GM10248 (cell line): ENCODE data around the gene ORM2.

ENCODE experiments used
- CTCF ChIA-PET: fragments of 300-600 bp; sonication (Branson Sonifier 250); formaldehyde crosslinking; extraction: SDS; loops from one replicate; lab custom pipeline; 2021; ENCODE audit warnings: antibody characterized with exemption; lab: Yijun Ruan, JAX
- POLR2A ChIA-PET: fragments of 350-650 bp; sonication (Branson Sonifier 250); formaldehyde crosslinking; extraction: SDS; loops from one replicate; lab custom pipeline; 2020; ENCODE audit warnings: antibody characterized with exemption; lab: Yijun Ruan, JAX
- DNase-seq: peaks from one replicate; pipeline ENCODE4 v3.0.0; 2012; ENCODE audit errors: extremely low spot score
- CTCF ChIP-seq: IDR thresholded peaks from 2 replicates; pipeline ENCODE4 v1.5.1; 2012; ENCODE audit warnings: mild to moderate bottlenecking, low read depth; ENCODE audit errors: extremely low read depth, missing control alignments, control extremely low read depth

Gene ORM2

GRCh38 chr9:114288193-114289091, 41.2 kb upstream of the ORM2 start:
- ChIA-PET POLR2A (no interaction called here), CTCF (interaction anchor here (1.1 to 7.7 kb wide), 4 partner anchors 26 to 206 kb away, joined by 3 to 80 read pairs (median 8); partner anchors contain the start of gene COL27A1)
- TF ChIP-seq CTCF, result no peak
- DNase-seq, result no peak

- CTCF ChIA-PET, result interaction anchor here (2.5 to 7.7 kb wide), 5 partner anchors 9 to 206 kb away, joined by 12 to 80 read pairs (median 18); no protein-coding TSS in a partner anchor
- DNase-seq, result no peak
- POLR2A ChIA-PET, result no interaction called here
- TF ChIP-seq CTCF, result no peak
Measured at GRCh38 chr9:114289106-114289505, 40.6 kb upstream of the ORM2 start.

- ChIA-PET POLR2A (no interaction called here), CTCF (interaction anchor here (0.7 to 7.7 kb wide), 22 partner anchors 8 to 234 kb away, joined by 3 to 80 read pairs (median 9); partner anchors contain the start of genes AMBP and KIF12)
- DNase-seq, result no peak
- no peak for TF ChIP-seq CTCF
Measured at GRCh38 chr9:114289571-114290481, 39.8 kb upstream of the ORM2 start.

- TF ChIP-seq CTCF, result no peak
- POLR2A ChIA-PET, result no interaction called here
- DNase-seq, result no peak
- CTCF ChIA-PET, result interaction anchor here (0.6 to 7.7 kb wide), 39 partner anchors 8 to 234 kb away, joined by 3 to 80 read pairs (median 6); partner anchors contain the start of genes AMBP, COL27A1 and KIF12
Measured at GRCh38 chr9:114290561-114290986, 39.1 kb upstream of the ORM2 start.

- POLR2A ChIA-PET, result no interaction called here
- DNase-seq, result peak; percentile 76
- TF ChIP-seq CTCF, result peak; percentile 93
- CTCF ChIA-PET, result interaction anchor here (0.6 to 7.7 kb wide), 45 partner anchors 9 to 235 kb away, joined by 3 to 80 read pairs (median 6); partner anchors contain the start of genes AMBP, COL27A1 and KIF12
Measured at GRCh38 chr9:114291064-114291474, 38.6 kb upstream of the ORM2 start.
